Measurements from ENCODE around the gene APRT. TPM values are rescaled to one million over a fixed set of nuclear protein-coding genes. Genes with fewer than 3 reads are reported as not detected.
"Not testable (repeated sequence)": the region's sequence is repeated elsewhere in the genome, so short reads cannot be mapped to it uniquely, and the experiment has no call there.

Gene APRT
- total RNA-seq, 2 donors from 2014 or later, result 142 to 192 TPM

- not testable (repeated sequence) for DNase-seq (ENCODE audit: low spot score); H3K36me3 Mint-ChIP-seq; H3K27ac Mint-ChIP-seq; ATAC-seq; H3K27me3 Mint-ChIP-seq; H3K4me3 Mint-ChIP-seq; H3K9me3 Mint-ChIP-seq
- peaks cover 12 to 21% of the 10 kb centered on the region in 2 donors for H3K4me1 Mint-ChIP-seq (ENCODE audit: low read depth in 2 of 2)
Observed at GRCh38 chr16:88788749-88789148, 23.0 kb downstream of the APRT start.

GRCh38 chr16:88787579-88788314, 24.0 kb downstream of the APRT start:
- Mint-ChIP-seq H3K4me1 (ENCODE audit: low read depth in 2 of 2) (peaks cover 22 to 26% of the 10 kb centered on the region in 2 donors), H3K9me3 (no peaks in the 10 kb centered on the region), H3K36me3 (no peaks in the 10 kb centered on the region), H3K27ac (no peak overlapping the region), H3K4me3 (no peak overlapping the region), H3K27me3 (no peaks in the 10 kb centered on the region)
- no peak for ATAC-seq
- DNase-seq (ENCODE audit: low spot score), result no peak

- peak within 1 kb of the TSS; percentile 81 for H3K4me3 Mint-ChIP-seq
- H3K36me3 Mint-ChIP-seq, result no peaks in the 10 kb centered on the region
- H3K27ac Mint-ChIP-seq, result peak within 1 kb of the TSS; percentile 87 to 94
- peaks cover 42 to 43% of the 10 kb centered on the region in 2 donors for H3K4me1 Mint-ChIP-seq (ENCODE audit: low read depth in 2 of 2)
- ATAC-seq (peak; percentile 62 to 80), DNase-seq (ENCODE audit: low spot score) (peak; percentile 83)
- no peaks in the 10 kb centered on the region for H3K27me3 Mint-ChIP-seq
- H3K9me3 Mint-ChIP-seq, result no peaks in the 10 kb centered on the region
Observed at GRCh38 chr16:88785106-88785924, 26.4 kb downstream of the APRT start, which contains the start of gene PIEZO1. Gene PIEZO1, minus strand, starts transcription at chr16:88785220. Its CDS starts 256 bp downstream, at chr16:88784964.

GRCh38 chr16:88784856-88785105, 26.9 kb downstream of the APRT start:
- DNase-seq (ENCODE audit: low spot score) (no peak), ATAC-seq (peak; percentile 39 to 66)
- H3K9me3 Mint-ChIP-seq, result no peaks in the 10 kb centered on the region
- H3K27me3 Mint-ChIP-seq, result no peaks in the 10 kb centered on the region
- H3K36me3 Mint-ChIP-seq, result no peaks in the 10 kb centered on the region
- H3K4me3 Mint-ChIP-seq, result no peak overlapping the region
- no peak overlapping the region for H3K27ac Mint-ChIP-seq
- H3K4me1 Mint-ChIP-seq (ENCODE audit: low read depth in 2 of 2), result peaks cover 42 to 44% of the 10 kb centered on the region in 2 donors

DNA sequence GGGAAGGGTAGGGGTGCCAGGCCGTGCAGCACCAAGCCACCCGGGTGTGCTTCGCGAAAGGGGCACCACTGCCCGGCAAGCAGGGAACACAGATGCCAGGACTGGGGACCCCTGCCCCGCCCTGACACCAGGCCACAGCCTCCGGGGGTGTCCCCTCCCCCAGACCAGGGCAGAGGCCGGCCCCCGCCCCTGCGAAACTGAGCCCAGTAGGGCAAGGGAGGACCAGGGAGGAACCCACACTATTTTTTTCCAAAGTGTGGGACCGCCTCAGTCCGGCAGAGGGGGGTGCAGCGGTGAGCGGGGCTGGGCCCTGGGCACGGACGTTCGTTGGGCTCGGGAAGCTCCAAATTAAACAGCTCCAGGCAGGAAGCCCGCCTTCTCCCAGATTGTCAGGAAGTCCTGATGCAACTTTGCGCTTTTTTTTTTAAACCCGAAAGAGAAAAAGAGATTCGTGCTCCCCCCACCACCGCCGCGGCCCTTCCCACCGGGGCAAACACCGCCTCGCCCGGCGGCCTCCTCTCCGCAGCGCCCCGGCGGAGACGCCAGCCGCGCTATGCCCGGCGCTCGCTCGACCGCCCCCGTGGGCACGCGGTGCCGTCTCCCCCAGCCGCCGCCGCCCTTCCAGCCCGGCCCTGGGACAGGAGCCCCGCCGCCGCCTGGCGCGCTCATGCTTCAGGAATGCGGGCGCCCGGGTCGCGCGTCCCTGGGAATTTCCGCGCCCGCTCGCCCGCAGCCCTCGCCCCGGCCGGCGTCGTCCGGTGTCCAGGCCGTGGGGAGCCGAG, 27.5 kb downstream of the APRT start:
- peak; percentile 37 to 57 for ATAC-seq

DNA sequence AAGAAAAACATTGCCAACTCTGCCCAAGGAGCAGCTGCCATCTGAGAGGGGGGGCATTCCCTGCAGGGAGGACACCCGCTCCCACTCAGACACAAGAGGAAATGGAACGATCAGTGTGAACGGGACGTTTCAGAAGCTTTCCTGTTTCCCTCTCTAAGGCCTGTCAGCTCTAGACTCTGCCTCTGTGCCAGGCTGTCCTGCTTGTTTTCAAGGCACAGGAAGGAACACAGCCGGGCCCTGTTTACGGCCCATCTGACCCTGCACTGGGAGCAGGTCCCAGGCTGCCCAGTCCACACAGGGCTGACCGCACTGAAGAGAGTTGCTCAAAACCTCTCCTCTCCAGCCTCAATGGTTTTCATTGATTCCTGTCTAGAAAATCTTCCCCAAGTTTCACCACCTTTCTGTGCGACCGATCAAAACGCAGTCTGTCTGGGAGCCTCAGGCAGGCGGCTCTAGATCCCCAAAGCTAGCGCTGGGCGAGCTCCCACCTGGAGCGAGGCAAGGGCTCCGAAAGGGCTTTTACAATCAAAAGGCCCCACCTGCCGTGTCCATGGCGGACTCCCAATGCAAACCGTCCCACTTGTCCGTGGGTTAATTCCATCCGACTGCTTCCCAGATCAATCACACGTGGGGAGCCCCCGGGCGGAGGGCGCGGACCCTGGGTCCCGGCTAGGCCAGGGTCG, 28.2 kb downstream of the APRT start:
- Mint-ChIP-seq H3K9me3 (no peaks in the 10 kb centered on the region), H3K27me3 (no peaks in the 10 kb centered on the region), H3K4me1 (ENCODE audit: low read depth in 2 of 2) (peaks cover 40 to 41% of the 10 kb centered on the region in 2 donors), H3K4me3 (peak overlapping the region; percentile 81), H3K27ac (peak overlapping the region; percentile 87 to 94), H3K36me3 (no peaks in the 10 kb centered on the region)
- ATAC-seq (no peak), DNase-seq (ENCODE audit: low spot score) (no peak)

More for the DNA sequence above, 27.5 kb downstream of the APRT start:
- Mint-ChIP-seq H3K4me3 (peak overlapping the region; percentile 81), H3K27ac (peak overlapping the region; percentile 87 to 94), H3K27me3 (no peaks in the 10 kb centered on the region), H3K9me3 (no peaks in the 10 kb centered on the region), H3K36me3 (no peaks in the 10 kb centered on the region), H3K4me1 (ENCODE audit: low read depth in 2 of 2) (peaks cover 40% of the 10 kb centered on the region in 2 donors)
- peak; percentile 71 for DNase-seq (ENCODE audit: low spot score)

GRCh38 chr16:88782454-88783390, 29.0 kb downstream of the APRT start:
- no peaks in the 10 kb centered on the region for H3K36me3 Mint-ChIP-seq
- peak overlapping the region; percentile 81 for H3K4me3 Mint-ChIP-seq
- H3K27me3 Mint-ChIP-seq, result no peaks in the 10 kb centered on the region
- H3K4me1 Mint-ChIP-seq (ENCODE audit: low read depth in 2 of 2), result peaks cover 40 to 48% of the 10 kb centered on the region in 2 donors
- peak overlapping the region; percentile 87 to 94 for H3K27ac Mint-ChIP-seq
- ATAC-seq (peak; percentile 4 to 57), DNase-seq (ENCODE audit: low spot score) (no peak)
- H3K9me3 Mint-ChIP-seq, result no peaks in the 10 kb centered on the region

- DNase-seq (ENCODE audit: low spot score), result no peak
- Mint-ChIP-seq H3K9me3 (no peaks in the 10 kb centered on the region), H3K4me3 (peak overlapping the region; percentile 81)
Observed at GRCh38 chr16:88781140-88782077, 30.3 kb downstream of the APRT start.

GRCh38 chr16:88780142-88781062, 31.3 kb downstream of the APRT start:
- Mint-ChIP-seq H3K4me3 (peak overlapping the region; percentile 81), H3K27ac (peak overlapping the region; percentile 87 to 94), H3K36me3 (no peaks in the 10 kb centered on the region), H3K27me3 (no peaks in the 10 kb centered on the region), H3K9me3 (no peaks in the 10 kb centered on the region), H3K4me1 (ENCODE audit: low read depth in 2 of 2) (peaks cover 40 to 47% of the 10 kb centered on the region in 2 donors)
- ATAC-seq (no peak), DNase-seq (ENCODE audit: low spot score) (no peak)

More at GRCh38 chr16:88781140-88782077, 30.3 kb downstream of the APRT start:
- peak; percentile 41 to 60 for ATAC-seq
- no peaks in the 10 kb centered on the region for H3K27me3 Mint-ChIP-seq
- H3K36me3 Mint-ChIP-seq, result no peaks in the 10 kb centered on the region
- peak overlapping the region; percentile 87 to 94 for H3K27ac Mint-ChIP-seq
- H3K4me1 Mint-ChIP-seq (ENCODE audit: low read depth in 2 of 2), result peaks cover 40 to 49% of the 10 kb centered on the region in 2 donors

GRCh38 chr16:88779406-88780141, 32.2 kb downstream of the APRT start:
- Mint-ChIP-seq H3K36me3 (no peaks in the 10 kb centered on the region), H3K27me3 (no peaks in the 10 kb centered on the region), H3K4me3 (peak overlapping the region; percentile 81), H3K4me1 (ENCODE audit: low read depth in 2 of 2) (peaks cover 40 to 47% of the 10 kb centered on the region in 2 donors), H3K27ac (peak overlapping the region; percentile 87 to 94), H3K9me3 (no peaks in the 10 kb centered on the region)
- ATAC-seq (no peak), DNase-seq (ENCODE audit: low spot score) (no peak)

All from natural killer cell treated with Interleukin-12 subunit alpha and Interleukin-12 subunit beta and Interleukin-15 and Interleukin-18, amount 100 ng/mL, for 72 hours (primary cell).